Adipose tissue (tissue), 3 donors: ENCODE data around the gene PERM1. TPM values are rescaled to one million over a fixed set of nuclear protein-coding genes. Genes with fewer than 3 reads are reported as not detected.
"Not testable (repeated sequence)": the region's sequence is repeated elsewhere in the genome, so short reads cannot be mapped to it uniquely, and the experiment has no call there.

ENCODE experiments used
- H3K27ac ChIP-seq: one replicate; pipeline ENCODE4 v1.5.1; 2013; ENCODE audit warnings: low read depth, low read length
- WGBS, 3 donors: extraction: QIAGEN DNeasy Blood & Tissue Kit; methylation state at CpG; one replicate each; pipeline ENCODE4 v1.1.7; 2013; 5-methylcytosine and 5-hydroxymethylcytosine counted together
- polyA plus RNA-seq, 3 donors: library from polyadenylated mRNA; stranded (reverse); fragments of 200-250 nt; gene quantifications; one replicate each; pipeline ENCODE4 v1.2.3, GENCODE V29; 2013
- donor health status: healthy with polysubstance abuse.
- donor health status: Bipolar disorder and iron deficiency.
- donor health status: healthy.

PERM1 gene
- polyA plus RNA-seq, 3 donors: 0.06 to 2.0 (median 0.16) TPM

DNA sequence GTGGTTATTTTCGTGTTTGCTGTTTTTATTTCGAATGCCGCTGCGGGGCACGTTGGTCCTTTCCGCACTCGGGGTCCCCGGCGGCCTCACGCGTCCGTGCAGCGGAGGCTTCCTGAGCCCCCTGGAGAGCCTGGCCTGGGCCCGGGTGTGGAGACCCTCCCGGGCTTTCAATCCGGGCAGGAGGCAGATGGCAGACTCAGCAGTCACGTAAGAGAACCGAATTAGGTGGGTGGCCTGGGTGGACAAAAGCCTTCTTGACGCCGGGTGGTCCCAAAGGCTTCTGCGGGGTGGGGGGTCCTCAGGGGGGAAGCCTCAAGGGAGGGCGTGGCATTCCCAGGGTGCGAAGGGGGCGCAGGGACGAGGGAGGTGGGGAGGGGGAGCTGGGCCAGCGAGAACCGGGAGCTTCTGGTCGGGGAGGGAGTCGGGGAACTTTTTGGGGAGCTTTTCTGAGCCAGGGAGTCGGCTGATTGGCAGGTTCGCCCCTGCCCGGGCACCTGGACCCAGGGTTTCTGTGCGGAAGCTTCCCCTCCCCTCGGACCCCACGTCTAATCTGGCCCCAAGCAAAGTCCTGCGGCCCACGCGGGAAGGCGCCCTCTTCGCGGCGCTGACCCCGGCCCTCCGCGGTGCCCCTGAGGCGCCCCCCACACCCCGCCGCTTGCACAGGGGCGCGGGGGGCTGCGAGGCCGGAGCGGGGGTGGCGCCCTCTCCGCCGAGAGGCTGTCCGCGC lies 19.3 kb upstream of the PERM1 start:
- no peak overlapping the region for H3K27ac ChIP-seq
- WGBS, 3 donors: 1 to 3% (median 1%) methylated on average over 32 to 58 of the region's 58 CpGs

DNA sequence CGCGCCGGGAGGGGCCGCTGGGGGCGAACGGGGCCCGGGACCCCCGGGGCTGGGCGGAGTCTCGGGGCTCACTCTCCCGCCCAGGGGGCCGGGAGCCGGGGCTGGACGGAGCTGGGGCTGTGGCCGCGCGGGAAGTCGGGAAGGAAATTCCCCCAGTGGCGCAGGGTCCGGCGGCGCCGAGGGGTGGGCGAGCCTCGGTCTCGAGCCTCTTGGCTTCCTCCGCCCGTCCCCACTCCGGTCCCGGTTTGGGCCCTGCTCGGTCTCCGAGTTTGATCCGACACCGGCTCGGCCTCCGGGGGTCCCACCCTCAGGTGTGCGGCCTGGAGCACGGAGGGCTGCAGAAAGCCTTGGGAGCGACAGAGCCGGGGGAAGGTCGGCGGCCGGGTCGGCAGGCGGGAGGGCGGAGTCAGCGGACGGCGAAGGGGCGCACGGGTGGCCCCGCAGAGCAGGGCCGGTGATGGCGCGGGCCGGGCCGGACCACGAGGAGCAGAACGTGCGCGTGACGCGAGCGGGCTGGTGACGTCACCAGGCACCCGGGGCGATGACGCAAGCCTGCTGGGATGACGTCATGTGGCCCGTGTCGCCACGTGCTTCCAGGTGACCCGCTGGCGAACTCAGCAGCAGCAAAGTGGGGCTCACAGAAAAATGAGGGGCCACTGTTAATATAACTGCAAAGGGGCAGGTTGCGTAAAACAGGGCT lies 18.6 kb upstream of the PERM1 start:
- no peak overlapping the region for H3K27ac ChIP-seq
- WGBS, 3 donors: 1 to 2% (median 1%) methylated on average over 58 to 75 of the region's 75 CpGs

- no peak within 1 kb of the TSS for H3K27ac ChIP-seq
- 0 to 1% (median 1%) methylated on average over 52 to 94 of the region's 95 CpGs for WGBS, 3 donors
Observed at GRCh38 chr1:999725-1000356, 17.9 kb upstream of the PERM1 start, which contains the start of gene HES4. HES4 (minus strand) TSS chr1:1000097; CDS start chr1:999973, 124 bp downstream.

DNA sequence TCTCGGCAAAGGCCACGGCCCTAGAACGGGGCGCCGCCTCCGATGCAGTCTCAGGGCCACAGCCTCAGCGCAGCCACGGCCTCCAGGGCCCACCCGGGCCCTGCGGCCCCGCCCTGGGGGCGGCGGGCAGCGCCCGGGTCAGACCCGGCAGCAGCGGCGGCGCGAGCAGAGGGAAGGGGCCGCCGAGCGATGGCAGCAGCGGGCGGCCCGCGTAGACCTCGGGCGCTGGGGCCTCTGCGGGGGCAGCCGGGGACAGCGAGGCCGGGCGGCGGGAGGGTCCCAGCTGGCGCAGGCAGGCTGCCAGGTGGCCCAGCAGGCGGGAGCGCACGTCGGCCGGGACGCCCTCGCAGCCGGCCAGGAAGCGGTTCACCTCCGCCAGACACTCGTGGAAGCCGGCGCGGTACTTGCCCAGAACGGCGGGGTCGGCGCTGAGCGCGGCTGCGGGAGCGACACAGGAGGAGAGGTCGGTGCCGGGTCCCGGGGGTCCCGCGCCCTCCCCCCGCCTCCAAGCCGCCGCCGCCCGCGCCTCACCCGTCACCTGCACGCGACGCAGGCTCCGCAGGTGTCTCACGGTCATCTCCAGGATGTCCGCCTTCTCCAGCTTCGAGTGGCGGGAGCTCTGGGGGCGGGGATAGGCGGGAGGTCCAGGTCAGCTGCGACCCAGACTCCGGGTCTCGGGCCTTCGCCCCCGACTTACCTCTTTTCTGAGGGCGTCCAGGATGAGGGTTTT lies 17.3 kb upstream of the PERM1 start:
- WGBS, 3 donors: 0 to 1% (median 1%) methylated on average over 53 to 86 of the region's 86 CpGs
- H3K27ac ChIP-seq: no peak overlapping the region

- WGBS, 3 donors: 0 to 8% (median 3%) methylated on average over 8 to 26 of the region's 27 CpGs
- no peak overlapping the region for H3K27ac ChIP-seq
Observed at GRCh38 chr1:998745-998994, 16.8 kb upstream of the PERM1 start.

GRCh38 chr1:997993-998744 lies 16.3 kb upstream of the PERM1 start:
- H3K27ac ChIP-seq: no peak overlapping the region
- 19 to 26% (median 23%) methylated on average over 47 to 75 of the region's 75 CpGs for WGBS, 3 donors

GRCh38 chr1:997713-997992 lies 15.8 kb upstream of the PERM1 start:
- WGBS, 3 donors: 58 to 69% (median 67%) methylated on average over 2 to 3 of the region's 3 CpGs
- no peak overlapping the region for H3K27ac ChIP-seq

DNA sequence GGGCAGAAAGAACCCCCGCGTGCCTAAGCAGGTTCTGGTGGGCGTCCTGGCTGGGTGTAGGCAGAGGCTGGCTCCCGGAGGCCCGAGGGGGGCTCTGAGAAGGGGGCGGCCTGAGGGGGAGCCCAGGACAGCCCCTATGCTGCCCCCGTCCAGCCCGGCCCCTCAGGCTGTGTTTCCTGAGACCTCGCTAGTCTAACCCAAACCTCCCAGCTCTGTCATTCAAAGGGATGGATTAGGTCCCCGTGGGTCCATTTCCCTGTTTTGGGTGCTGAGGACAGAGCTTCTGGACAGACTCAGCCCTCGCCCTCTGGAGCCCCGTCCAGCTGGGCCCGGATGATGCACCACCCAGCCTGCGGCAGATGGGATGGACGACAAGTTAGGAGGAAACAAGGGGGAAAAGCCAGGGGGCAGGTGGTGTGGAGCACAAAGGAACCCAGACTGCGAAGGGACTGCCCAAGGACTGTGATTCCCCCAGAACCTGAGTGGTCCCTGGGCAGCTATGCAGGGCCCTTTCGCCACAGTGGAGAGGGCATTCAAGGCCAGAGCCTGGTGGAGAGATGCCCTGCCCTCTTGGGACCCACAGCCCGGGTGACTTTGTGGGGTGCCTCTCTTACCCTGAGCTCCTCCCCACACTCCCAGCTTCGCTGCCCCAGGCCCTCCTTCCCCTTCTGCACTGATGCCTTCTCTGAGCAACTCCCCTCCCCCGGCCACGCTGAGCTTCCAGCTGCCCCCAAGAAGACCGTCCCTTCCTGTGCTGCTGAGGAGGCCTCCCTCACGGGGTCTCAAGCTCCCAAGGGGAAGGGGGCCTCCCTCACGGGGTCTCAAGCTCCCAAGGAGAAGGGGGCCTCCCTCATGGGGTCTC lies 15.2 kb upstream of the PERM1 start:
- no peak overlapping the region for H3K27ac ChIP-seq

GRCh38 chr1:995665-996633 lies 14.1 kb upstream of the PERM1 start:
- 32 to 43% (median 33%) methylated on average over 24 to 30 of the region's 30 CpGs for WGBS, 3 donors
- H3K27ac ChIP-seq: no peak overlapping the region

More for the DNA sequence above, 15.2 kb upstream of the PERM1 start:
- WGBS, 3 donors: 59 to 64% (median 64%) methylated on average over 23 to 24 of the region's 24 CpGs

- not testable (repeated sequence) for H3K27ac ChIP-seq
- WGBS, 3 donors: 81 to 84% (median 84%) methylated on average over 6 of the region's 6 CpGs
Observed at GRCh38 chr1:994546-994945, 12.7 kb upstream of the PERM1 start.

DNA sequence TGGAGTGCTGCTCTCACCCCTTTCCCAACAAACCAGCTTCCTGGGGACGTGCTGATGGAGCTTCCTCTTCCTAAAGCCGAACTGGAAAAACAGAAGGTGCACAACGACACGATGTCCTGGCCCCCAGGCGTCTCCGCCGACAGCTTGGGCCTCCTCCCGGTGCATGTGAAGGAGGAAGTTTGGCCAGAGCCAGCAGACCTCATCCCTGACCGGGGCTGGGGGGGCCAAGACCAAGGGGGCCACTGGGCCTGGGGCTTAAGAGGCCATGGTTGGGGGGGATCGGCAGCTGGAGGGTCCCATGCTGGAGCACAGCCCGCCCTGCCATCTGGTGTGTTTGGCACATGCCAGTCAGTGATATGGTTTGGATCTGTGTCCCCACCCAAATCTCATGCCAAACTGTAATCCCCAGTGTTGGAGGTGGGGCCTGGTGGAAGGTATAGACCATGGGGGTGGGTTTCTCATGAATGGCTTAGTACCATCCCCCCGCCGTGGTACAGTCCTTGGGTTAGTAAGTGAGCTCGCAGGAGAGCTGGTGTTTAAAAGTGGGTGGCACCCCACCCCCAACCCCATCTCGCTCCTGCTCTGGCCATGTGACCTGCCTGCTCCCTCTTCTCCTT lies 11.6 kb upstream of the PERM1 start:
- WGBS, 3 donors: 71 to 77% (median 72%) methylated on average over 15 of the region's 15 CpGs
- H3K27ac ChIP-seq: no peak overlapping the region

- WGBS, 3 donors: 89 to 94% (median 93%) methylated on average over 7 of the region's 7 CpGs
- no peak overlapping the region for H3K27ac ChIP-seq
Observed at GRCh38 chr1:992362-992761, 10.5 kb upstream of the PERM1 start.

- 96% methylated on average over 10 of the region's 10 CpGs for WGBS, 3 donors
- no peak overlapping the region for H3K27ac ChIP-seq
Observed at GRCh38 chr1:991895-992294, 10.0 kb upstream of the PERM1 start.

DNA sequence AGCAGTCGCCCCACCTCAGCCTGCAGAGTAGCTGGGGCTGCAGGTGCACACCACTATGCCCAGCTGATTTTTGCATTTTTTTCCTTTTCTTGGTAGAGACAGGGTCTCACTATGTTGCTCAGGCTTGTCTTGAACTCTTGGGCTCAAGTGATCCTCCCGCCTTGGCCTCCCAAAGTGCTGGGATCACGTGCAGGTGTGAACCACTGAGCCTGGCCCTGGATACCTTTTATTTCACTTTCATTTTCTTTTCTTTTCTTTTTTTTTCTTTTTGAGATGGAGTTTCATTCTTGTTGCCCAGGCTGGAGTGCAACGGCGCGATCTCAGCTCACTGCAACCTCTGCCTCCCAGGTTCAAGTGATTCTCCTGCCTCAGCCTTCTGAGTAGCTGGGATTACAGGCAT lies 9.4 kb upstream of the PERM1 start:
- H3K27ac ChIP-seq: not testable (repeated sequence)
- WGBS, 3 donors: 90 to 95% (median 93%) methylated on average over 6 of the region's 6 CpGs

- WGBS, 3 donors: 83 to 92% (median 84%) methylated on average over 5 of the region's 5 CpGs
- H3K27ac ChIP-seq: not testable (repeated sequence)
Observed at GRCh38 chr1:988061-988460, 6.2 kb upstream of the PERM1 start.

DNA sequence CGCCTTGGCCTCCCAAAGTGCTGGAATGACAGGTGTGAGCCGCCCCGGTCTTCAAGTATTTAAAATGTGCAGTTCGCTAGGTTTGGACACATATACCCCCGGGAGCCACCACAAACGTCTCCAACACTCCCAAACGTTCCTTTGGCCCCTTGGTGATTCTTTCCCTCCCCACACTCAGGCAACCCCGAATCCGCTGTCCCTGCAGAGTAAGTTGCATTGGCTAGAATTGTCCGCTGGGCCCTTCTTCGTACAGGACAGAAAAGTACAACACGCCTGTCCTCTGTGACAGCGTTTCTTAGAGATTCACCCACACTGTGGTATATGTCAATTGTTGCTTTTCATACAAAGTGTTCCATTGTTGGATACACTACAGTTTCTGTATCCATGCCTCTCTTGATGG lies 3.2 kb upstream of the PERM1 start:
- WGBS, 3 donors: 73 to 79% (median 78%) methylated on average over 13 of the region's 13 CpGs
- H3K27ac ChIP-seq: no peak overlapping the region
